Hematopoietic multipotent progenitor cell treated with erythropoietin and hydrocortisone succinate and interleukin-3 and kit ligand, for 15 days (in vitro differentiated cells): Measurements from ENCODE around the gene ATP13A1.
"Not testable (repeated sequence)": the region's sequence is repeated elsewhere in the genome, so short reads cannot be mapped to it uniquely, and the experiment has no call there.

Source experiments
- DNase-seq: peaks from one replicate; pipeline ENCODE4 v3.0.0-alpha.2; 2015; ENCODE audit warnings: low spot score

The ATP13A1 gene

DNA sequence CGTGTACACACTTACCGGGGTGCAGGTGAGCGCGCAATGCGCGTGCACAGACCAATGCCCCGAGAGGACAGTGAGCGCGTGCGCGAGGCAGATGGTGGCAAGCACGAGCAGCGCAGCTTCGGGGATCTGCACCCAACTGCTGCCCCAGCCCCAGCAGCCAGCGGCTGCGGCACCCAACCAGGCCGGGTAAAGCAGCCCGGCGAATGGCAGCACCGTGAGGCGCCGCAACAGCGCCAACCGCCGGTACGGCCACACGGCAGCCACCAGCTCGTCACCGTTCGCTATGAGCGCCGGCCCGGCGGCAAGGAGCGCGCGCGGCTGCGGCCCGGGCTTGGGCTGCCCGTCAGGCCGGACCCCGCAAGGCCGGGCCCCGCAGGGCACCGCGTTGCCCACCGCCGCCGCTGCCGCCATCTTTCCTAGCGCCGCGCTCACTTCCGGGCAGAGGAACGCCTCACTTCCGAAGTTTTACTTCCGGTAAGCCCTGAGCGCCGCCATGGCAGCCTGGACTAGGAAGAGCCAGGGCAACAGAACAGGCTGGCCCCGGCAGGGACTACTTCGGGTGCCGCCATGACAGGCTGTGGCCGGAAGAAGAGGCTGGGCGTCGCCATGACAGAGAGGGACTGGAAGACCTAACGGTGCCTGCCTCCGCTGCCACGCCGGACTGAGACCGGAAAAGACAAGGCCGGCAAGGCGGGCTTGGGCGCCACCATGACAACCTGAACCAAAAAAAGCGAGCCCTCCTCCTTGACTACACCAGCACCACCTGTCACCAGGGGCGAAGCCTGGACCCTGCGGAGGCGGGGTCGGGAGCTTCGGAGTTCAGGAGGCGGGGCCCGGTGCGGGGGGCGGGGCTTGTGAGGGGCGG, at the start of gene ATP13A1:
ATP13A1 (minus strand) TSS at position 421 of the 865 bp plus-strand sequence; CDS start at position 411, 10 bp downstream.
- peak; percentile 94 for DNase-seq

DNA sequence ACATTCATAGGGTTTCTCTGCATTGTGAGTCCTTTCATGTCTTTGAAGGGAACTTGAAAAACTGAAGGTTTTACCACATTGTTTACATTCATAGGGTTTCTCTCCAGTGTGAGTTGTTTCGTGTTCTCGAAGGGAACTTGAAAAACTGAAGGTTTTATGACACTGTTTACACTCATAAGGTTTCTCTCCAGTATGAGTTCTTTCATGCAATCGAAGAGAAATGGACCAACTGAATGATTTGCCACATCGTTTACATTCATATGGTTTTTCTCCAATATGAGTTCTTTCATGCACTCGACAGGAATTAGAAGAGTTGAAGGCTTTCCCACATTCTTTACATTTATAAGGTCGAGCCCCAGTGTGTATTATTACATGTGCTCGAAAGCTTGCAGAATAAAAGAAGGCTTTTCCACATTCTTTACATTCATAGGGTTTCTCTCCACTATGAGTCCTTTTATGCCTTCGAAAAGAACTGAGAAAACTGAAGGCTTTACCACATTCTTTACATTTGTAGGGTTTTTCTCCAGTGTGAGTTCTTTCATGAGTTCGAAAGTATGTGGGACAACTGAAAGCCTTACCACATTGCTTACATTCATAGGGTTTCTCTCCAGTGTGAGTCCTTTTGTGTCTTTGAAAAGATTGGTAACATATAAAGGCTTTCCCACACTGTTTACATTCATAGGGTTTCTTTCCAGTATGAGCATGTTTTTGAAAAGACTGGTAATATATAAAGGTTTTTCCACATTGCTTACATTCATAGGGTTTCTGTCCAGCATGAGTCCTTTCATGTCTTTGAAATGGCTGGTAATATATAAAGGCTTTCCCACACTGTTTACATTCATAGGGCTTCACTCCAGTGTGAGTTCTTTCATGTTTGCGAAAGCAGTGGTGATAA, 48.7 kb upstream of the ATP13A1 start:
- no peak for DNase-seq

DNA sequence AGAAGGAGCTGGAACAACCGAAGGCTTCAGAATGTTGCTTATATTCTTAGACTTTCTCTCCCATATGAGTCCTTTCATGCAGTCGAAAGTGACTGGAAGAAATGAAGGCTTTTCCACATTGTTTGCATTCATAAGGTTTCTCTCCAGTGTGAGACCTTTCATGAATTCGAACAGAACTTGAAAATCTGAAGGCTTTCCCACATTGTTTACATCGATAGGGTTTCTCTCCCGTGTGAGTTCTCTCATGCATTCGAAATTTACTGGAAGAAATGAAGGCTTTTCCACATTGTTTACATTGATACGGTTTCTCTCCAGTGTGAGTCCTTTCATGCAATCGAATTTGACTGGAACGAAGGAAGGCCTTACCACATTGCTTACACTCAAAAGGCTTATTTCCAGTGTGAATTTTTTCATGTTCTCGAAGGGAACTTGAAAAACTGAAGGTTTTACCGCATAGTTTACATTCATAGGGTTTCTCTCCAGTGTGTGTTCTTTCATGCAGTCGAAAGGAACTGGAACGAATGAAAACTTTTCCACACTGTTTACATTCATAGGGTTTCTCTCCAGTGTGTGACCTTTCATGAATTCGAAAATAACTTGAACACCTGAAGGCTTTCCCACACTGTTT, 47.9 kb upstream of the ATP13A1 start:
- DNase-seq, result no peak

DNA sequence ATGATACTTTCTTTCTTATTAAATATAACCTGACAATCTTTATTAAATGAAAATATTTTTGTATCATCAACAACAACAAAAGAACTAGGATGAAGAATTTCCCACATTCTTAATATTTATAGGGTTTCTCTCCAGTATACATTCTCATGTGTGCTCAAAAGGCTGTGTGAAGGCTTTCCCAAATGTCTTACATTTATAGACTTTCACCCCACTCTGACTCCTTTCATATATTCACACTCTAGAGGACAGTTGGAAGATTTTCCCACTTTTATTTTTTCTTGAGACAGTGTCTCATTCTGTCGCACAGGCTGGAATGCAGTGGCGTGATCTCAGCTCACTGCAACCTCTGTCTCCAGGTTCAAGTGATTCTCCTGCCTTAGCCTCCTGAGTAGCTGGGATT, 47.0 kb upstream of the ATP13A1 start:
- no peak for DNase-seq

DNA sequence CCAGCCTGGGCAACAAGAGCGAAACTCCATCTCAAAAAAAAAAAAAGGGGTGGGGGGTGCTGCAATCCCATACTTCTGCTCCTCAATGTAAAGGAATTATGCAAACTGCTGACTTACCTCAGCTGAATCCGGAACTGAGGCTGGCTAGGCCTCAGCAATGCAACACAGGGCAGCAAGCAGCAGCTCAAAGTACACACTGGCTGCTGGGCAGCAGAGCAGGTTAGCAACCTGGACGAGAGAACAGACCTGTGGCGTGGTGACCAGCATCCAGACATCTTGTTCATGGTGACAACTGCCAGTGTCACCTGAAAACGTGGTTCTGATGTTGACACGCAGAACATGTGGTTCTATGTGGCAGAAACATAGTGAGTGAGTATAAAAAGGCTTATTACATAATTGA, 41.4 kb upstream of the ATP13A1 start:
- DNase-seq, result no peak

DNA sequence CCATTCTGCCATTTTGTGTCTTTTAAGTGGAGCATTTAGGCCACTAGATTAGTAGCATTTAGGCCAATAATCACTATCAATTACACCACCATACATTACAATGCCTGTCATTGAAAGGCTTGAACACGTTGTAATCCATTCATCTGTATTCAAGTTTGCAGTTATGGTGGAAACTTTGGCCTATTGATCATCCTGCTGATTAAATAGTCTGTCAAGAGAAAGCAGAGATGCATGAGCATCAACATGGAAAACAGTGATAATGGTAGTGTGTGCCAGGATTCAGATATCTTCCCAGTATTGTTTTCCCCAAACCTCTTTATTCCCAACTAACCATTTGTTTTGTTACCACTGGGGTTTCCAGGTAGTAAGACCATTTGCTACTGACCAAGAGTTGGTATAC, 37.0 kb upstream of the ATP13A1 start:
- DNase-seq, result not testable (repeated sequence)

DNA sequence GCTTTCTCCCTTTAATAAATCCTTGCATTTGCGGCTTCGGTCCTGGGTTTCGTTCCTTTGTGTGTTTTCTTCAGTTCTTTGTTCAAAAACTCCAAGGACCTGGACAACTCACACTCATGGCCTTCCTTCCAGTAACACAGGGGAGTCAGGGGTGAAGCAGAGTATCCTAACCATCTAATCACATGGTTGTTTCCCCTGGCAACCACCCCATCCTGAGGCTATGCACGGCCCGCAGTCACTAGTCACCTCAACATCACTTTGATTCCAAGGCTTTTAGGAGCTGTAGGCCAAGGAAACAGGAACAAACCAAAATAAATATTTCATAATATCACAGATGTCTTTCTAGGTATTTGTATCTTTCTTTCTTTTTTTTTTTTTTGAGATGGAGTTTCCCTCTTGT, 34.1 kb upstream of the ATP13A1 start:
- no peak for DNase-seq

DNA sequence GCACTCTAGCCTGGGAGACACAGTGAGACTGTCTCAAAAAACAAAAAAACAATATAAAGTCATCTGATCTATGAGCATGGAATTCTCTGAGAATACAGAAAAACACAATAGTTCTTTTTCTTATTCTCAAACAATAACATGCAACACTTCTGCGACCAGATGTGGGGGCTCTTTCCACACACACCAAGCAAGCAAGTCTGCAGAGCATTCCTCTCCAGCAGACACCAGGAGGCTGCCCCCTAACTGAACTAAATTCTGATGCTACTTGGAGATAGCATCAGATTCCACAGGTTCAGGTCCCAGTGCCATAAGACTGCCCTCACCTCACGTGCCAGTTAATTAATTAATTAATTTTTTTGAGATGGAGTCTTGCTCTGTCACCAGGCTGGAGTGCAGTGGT, 32.9 kb upstream of the ATP13A1 start:
- DNase-seq, result no peak

DNA sequence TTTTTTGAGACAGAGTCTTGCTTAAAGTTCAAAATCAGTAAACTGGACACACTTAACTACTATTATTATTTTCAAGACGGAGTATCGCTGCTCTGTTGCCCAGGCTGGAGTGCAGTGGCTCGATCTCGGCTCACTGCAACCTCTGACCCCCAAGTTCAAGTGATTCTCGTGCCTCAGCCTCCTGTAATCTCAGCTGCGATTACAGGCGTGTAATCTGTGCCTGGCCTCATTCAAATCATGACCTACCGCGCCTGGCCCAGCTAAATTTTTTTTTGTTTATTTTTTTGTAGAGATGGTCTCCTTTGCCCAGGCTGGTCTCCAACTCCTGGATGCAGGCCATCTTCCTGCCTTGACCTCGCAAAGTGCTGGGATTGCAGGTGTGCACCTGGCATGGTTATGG, 28.2 kb upstream of the ATP13A1 start:
- DNase-seq, result no peak

DNA sequence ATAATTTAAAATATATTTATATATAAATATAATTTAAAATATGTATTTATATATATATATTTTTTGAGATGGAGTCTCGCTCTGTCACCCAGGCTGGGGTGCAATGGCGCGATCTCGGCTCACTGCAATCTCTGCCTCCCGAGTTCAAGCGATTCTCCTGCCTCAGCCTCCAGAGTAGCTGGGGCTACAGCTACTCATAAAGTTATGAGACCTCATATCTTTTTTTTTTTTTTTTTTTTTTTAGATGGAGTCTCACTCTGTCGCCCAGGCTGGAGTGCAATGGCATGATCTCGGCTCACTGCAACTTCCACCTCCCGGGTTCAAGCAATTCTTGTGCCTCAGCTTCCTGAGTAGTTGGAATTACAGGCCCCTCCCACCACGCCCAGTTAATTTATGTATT, 25.5 kb upstream of the ATP13A1 start:
- DNase-seq, result not testable (repeated sequence)

DNA sequence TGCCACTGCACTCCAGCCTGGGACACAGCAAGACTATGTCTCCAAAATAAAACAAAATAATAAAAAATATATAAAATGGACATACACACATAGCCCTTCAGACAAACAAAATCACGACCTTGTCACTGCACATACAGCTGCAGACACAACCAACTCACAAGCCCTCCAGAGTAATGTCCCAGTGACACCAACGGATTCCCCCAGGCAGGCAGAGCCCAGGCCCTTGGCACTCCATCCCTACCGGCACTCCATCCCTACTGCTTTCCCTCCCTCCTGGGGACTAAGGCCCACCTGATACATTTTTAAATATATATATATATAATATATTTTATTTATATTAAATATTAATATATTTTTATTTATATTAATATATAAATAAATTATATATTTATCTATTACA, 23.6 kb upstream of the ATP13A1 start:
- no peak for DNase-seq

DNA sequence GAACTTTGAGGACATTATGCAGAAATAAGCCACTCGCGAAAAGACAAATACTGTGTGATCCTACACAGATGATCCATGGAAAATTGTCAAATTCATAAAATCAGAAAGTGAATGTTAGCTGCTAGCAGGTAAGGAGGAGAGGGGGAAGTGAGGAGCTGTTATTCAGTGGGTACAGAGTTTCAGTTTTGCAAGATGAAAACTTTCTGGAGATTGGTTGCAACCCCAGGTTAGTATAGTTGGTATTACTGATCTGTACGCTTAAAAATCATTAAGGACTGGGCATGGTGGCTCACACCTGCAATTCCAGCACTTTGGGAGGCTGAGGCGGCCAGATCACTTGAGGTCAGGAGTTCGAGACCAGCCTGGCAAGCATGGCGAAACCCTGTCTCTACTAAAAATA, 23.1 kb upstream of the ATP13A1 start:
- no peak for DNase-seq

DNA sequence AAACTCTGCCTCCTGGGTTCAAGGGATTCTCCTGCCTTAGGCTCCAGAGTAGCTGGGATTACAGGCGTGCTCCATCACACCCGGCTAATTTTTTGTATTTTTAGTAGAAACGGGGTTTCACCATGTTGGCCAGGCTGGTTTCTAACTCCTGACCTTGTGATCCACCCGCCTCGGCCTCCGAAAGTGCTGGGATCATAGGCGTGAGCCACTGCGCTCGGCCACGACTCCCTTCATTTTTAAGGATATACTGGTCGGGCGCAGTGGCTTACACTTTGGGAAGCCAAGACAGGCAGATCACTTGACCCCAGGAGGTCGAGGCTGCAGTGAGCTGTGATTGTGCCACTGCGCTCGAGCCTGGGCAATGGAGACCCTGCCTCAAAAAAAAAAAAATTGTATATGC, 22.6 kb upstream of the ATP13A1 start:
- DNase-seq, result not testable (repeated sequence)

DNA sequence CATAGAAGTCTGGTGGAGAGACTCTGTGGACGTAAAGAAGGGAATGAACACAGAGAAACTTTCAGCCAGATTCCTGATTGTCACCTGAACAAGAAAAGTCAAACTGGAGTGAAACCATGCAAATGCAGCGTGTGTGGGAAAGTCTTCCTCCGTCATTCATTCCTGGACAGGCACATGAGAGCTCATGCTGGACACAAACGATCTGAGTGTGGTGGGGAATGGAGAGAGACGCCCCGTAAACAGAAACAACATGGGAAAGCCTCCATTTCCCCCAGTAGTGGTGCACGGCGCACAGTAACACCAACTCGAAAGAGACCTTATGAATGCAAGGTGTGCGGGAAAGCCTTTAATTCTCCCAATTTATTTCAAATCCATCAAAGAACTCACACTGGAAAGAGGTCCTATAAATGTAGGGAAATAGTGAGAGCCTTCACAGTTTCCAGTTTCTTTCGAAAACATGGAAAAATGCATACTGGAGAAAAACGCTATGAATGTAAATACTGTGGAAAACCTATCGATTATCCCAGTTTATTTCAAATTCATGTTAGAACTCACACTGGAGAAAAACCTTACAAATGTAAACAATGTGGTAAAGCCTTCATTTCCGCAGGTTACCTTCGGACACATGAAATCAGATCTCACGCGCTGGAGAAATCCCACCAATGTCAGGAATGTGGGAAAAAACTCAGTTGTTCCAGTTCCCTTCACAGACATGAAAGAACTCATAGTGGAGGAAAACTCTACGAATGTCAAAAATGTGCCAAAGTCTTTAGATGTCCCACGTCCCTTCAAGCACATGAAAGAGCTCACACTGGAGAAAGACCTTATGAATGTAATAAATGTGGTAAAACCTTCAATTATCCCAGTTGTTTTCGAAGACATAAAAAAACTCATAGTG, 15.9 kb upstream of the ATP13A1 start:
- no peak for DNase-seq

DNA sequence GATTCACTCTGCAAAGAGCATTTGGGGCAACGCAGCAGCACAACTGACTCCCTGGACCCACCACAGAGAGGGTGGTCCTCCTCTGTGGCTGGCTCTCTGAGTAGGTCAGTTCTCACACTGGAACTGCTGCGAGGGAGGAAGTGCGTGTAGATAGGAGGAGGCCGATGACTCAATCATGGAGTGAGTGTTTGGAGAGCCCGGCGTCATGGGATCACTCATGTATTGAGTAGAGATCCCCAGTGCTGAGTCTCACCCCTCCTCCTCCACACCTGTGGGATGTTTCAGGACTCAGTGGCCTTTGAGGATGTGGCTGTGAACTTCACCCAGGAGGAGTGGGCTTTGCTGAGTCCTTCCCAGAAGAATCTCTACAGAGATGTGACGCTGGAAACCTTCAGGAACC, 14.1 kb upstream of the ATP13A1 start:
- no peak for DNase-seq

DNA sequence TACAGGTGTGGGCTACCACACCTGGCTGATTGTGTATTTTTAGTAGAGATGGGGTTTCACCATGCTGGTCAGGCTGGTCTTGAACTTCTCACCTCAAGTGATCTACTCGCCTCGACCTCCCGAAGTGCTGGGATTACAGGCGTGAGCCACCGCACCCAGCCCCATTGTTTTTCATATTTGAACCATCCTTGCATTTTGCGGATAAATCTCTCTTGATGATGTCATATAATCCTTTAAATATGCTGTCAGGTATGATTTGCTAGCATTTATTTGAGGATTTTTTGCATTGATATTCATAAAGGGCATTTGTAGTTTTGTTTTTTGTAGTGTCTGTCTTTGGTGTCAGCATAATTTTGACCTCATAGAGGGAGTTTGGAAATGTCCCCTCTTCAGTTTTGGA, 10.8 kb upstream of the ATP13A1 start:
- DNase-seq, result no peak

DNA sequence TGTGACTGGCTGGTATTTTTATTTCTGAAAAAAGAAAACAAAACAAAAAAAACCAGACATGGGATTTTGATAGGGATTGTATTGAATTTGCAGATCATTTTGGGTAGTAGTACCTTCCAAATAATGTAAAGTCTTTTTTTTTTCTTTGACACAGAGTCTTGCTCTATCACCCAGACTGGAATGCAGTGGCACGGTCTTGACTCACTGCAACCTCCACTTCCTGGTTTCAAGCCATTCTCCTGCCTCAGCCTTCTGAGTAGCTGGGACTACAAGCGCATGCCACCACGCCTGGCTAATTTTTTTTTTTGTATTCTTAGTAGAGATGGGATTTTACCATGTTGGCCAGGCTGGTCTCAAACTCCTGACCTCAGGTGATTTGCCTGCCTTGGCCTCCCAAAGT, 9.3 kb upstream of the ATP13A1 start:
- no peak for DNase-seq

DNA sequence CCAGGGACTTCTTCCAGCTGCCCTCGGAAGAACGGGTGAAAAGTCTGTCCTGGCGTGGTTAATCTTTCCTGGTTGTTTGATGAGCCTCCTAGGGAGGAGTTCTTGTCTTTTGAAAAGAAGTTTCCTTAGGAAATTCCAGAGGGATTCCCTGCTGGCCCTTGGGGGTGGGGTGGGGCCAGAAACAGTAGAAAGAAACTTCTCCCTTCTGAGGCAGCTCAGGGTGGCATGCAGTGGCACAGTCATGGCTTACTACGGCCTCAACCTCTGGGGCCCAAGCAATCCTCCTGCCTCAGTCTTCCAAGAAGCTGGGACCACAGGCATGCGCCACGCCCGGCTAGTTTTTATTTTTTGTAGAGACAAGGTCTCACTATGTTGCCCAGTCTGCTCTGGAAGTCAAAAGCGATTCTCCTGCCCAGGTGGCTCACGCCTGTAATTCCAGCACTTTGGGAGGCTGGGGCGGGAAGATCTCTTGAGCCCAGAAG, 6.6 kb upstream of the ATP13A1 start:
- no peak for DNase-seq

DNA sequence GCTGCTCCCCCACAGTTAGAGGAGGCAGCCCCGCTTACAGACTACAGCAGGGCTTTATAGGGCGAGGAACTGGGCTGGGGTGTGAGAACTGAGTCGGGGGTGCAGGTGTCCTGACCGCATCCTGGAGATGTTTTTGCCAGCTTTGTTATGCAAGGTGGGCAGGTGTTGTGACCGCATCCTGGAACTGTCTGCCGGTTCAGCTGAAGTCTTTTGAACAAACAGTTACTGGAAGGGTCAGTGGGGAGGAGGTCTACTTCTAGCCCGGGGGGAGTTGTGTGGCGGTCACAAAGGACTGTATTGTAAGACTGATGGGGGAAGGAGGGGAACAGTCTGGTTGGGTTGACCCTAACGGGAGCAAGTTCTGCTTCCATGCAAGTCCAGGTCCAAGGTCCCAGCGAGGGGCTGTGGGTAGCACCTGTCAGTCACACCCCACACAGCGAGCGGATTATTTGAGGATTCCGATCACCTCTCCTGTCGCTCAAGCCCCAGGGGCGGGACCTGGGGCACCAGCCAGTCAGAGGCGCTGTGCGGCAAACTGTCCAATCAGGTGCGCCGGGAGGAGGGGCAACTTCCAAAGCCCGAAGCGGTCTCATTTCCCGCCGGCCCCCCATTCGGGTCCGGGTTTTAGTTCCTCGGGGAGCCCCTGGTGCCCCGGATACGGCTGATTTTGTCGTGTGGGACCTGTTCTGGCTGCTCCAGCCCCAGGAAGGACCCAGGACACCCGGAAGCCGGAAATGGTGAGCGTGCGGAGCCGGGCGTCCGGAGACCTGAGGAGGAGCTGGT, 4.9 kb upstream of the ATP13A1 start, which contains the start of gene ZNF101:
ZNF101 (plus strand) TSS at position 610 of the 783 bp plus-strand sequence; CDS start at position 735, 125 bp downstream.
- peak; percentile 90 for DNase-seq

DNA sequence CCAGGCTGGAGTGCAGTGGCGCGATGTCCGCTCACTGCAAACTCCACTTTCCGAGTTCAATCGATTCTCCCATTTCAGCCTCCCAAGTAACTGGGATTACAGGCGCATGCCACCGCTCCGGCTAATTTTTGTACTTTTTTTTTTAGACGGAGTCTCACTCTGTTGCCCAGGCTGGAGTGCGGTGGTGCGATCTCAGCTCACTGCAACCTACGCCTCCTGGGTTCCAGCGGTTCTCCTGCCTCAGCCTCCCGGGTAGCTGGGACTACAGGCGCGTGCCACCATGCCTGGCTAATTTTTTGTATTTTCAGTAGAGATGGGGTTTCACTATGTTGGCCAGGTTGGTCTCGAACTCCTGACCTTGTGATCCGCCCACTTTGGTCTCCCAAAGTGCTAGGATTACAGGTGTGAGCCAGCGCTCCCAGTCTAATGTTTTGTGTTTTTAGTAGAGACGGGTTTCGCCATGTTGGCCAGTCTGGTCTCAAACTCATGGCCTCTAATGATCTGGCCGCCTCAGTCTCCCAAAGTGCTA, 2.0 kb upstream of the ATP13A1 start:
- not testable (repeated sequence) for DNase-seq
